Anterior cingulate cortex (tissue), 58 donors: ENCODE data around the gene KDELR1.
"Not testable (repeated sequence)": the region's sequence is repeated elsewhere in the genome, so short reads cannot be mapped to it uniquely, and the experiment has no call there.

Experiments
- DNase-seq, 58 donors: peaks; one replicate each; lab custom pipeline; 2025; lab: John Stamatoyannopoulos, UW

The KDELR1 gene

GRCh38 chr19:48398375-48399235 is 7.3 kb upstream of the KDELR1 start:
- DNase-seq = peak in 14 of 58 donors; percentile 6 to 39 (median 15)

DNA sequence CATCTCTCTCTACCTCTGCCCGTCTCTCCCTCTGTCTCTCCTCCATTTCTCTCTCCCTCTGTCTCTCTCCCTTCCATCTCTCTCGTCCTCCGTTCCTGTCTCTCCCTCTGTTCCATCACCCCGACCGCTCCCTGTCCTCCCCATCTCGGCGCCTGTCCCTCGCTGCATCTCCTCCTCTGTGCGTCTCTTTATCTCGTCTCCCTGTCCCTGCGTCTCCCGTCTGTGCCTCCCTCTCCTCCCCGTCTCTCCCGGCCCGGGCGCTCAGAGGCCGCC is 6.7 kb upstream of the KDELR1 start:
- DNase-seq = no peak

DNA sequence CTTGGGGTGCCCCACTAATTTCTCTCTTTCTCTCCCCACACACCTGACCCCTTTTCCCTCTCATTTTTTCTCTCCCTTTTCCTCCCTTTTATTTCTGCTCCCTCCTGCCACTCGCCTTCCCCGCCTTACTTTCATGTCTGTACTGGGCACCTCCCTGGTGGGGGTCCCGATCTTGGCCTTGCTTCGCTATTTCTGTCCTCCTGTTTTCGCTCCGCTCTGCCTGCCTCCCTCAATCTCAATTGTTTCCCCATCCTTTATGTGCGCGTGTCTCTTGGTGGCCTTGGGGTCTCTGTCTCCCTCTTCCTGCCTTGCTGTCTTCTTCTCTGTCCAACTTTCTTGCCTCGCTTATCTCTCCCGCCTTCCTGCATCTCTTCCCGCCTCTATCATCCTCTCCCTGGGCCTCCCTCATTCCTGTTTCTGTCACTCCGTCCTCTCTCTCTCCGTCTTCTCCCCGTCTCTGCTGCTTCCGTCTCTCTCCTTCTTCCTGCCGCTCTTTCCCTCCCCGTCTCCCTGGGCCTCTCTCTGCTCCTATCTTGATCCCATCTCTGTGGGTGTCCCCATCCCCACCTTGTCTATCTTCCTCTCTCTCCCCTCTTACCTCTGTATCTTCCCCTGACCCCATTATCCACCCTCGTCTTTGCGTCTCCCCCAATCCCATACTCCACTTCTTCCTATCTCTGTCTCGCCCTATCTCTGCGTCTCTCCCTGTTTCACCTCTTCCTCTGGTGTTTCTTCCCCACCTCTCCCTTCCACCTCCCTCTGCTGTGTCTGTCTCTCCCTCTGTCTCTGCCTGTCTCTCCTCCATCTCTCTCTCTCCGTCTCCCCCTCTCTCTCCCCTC is 6.1 kb upstream of the KDELR1 start:
- DNase-seq = no peak

DNA sequence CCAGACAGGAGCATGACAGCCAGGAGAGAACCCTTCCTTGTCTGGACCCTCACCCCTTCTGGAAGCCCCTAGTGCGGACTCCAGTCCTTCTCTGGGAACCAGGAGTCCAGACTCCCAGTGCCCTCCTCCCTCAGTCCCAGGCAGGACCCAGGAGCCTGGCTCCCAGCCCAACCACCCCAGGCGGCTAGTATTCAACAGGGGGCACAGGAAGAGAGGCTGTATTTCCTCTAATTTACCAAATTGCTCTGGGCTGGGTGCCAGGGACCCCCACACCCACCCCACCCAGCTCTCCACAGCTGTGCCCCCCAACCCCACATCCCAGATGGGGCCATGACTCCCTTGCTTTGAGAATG is 5.4 kb upstream of the KDELR1 start:
- no peak for DNase-seq

- no peak for DNase-seq
Observed at GRCh38 chr19:48396016-48396823, 4.9 kb upstream of the KDELR1 start.

- peak in 1 of 58 donors; percentile 9 for DNase-seq
Observed at GRCh38 chr19:48395499-48395898, 4.1 kb upstream of the KDELR1 start.

GRCh38 chr19:48395170-48395455 is 3.8 kb upstream of the KDELR1 start:
- DNase-seq = no peak

GRCh38 chr19:48394331-48395169 is 3.2 kb upstream of the KDELR1 start:
- no peak for DNase-seq

- peak in 17 of 58 donors; percentile 7 to 52 (median 26) for DNase-seq
Observed at GRCh38 chr19:48393559-48394330, 2.4 kb upstream of the KDELR1 start, which contains the start of gene GRIN2D. Gene GRIN2D (plus strand): TSS chr19:48393668. CDS start chr19:48398393, 4,725 bp downstream.

GRCh38 chr19:48392860-48393558 is 1.7 kb upstream of the KDELR1 start:
- no peak for DNase-seq

DNA sequence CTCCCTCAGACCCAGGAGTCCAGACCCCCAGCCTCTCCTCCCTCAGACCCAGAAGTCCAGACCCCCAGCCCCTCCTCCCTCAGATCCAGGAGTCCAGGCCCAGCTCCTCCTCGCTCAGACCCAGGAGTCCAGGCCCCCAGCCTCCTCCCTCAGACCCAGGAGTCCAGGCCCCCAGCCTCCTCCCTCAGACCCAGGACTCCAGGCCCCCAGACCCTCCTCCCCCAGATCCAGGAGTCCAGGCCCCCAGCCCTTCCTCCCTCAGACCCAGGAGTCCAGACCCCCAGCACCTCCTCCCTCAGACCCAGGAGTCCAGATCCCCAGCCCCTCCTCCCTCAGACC is 624 bp upstream of the KDELR1 start:
- DNase-seq = not testable (repeated sequence)

DNA sequence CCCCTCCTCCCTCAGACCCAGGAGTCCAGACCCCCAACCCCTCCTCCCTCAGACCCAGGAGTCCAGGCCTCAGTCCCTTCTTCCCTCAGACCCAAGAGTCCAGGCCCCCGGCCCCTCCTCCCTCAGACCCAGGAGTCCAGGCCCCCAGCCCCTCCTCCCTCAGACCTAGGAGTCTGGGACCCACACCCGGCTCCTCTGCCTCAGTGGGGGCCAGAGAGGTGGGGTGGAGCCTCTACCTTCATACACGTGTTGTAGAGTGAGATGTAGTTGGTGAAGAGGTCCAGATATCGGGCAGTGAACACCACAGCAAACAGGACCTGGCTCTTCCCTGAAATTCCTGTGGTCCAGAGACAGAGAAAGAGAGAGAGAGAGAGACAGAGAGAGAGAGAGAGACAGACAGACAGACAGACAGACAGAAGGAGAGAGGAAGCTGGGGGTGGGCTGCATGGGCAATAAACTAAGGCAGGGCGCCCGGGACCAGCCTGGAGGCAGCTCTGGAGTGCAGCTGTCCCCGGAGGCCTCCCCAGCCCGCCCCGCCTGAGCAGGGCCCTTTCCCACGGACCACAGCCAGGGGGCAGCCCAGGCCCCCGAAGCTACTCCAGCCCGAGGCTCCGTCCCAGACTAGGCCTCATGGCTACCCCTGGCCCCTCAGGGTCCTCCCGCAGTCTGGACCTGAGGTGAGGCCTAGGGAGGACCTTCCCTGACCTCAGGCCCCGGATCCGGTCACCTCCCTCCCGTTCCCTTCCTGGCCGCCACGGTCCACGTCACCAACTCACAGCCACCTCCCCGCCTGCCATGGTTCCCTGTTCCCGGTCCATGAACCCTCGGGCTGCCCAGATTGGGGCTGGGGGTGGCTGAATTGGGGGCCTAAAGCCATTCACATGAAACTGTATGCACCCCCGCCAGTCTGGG is 907 bp downstream of the KDELR1 start:
- peak in 45 of 58 donors; percentile 8 to 75 (median 42) for DNase-seq

GRCh38 chr19:48386981-48387380 is 4.4 kb downstream of the KDELR1 start:
- DNase-seq = no peak

DNA sequence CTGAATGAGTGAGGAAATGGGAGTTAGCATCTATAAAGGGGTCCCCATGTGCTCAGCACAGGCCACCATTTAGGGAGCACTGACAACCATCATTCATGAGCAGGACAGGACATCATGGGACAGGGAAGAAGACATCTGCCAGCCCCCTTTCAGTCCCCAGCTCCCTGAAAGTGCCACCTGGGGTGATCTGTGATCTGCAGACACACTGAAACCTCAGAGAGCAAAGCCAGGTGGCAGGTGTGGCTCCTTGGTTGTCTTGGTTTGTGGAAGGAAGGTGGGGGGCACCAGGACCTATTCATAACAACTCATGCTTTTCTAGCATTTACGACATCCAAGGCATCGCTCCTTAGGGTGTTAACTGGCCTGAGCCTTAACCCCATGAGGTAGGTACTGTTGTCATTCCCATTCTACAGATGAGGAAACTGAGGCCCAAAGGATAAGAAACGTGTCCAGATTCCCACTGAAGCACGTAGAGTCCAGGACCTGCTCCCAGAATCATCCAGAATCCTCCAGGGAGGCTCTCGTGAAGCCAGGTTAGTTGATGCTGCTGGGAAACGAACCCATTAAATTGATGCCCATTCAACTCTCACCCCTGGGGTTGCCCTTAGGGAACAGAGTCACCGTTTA is 5.8 kb downstream of the KDELR1 start:
- no peak for DNase-seq

DNA sequence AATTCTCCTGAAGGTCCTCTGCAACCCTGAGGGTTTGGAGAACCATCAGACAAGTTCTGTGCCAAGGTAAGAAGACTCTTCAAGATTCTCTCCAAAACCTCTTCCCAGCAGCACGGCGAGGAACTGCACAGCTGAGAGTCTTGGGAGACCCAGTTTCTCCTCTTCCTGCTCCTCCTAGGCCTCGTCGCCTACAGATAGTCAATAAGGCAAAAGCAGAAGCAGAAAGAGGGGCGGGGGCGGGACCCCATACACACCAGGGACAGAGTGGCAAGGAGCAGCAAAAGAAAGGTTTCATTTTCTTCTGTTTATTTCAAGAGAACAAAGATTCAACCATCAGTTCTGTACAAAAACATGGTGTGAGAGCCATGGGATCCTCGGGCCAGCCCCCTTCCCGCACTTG is 9.1 kb downstream of the KDELR1 start:
- DNase-seq = no peak

- DNase-seq = no peak
Observed at GRCh38 chr19:48381178-48381950, 10.0 kb downstream of the KDELR1 start.

DNA sequence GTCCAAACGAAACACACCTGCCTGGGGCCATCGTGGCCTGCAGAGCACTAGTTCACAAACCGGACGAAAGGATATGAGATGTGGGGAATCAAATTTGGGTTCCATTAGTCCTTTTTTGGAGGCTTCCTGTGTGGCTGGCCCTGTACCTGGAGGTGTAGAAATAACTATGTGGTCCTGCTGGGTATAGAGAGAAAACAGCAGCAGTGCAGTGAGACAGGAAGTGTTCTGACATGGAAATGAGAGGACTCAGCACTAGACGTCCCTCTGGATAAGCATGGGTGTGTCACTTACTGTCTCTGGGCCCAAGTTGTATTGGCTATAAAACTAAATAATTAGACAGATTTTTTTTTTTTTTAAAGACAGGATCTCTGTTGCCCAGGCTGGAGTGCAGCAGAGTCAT is 12.3 kb downstream of the KDELR1 start:
- DNase-seq = no peak
